ENCODE results near the gene MIS18A.
"Not testable (repeated sequence)": the region's sequence is repeated elsewhere in the genome, so short reads cannot be mapped to it uniquely, and the experiment has no call there.

MIS18A gene

GRCh38 chr21:32278518-32279376 is at the start of gene MIS18A:
TSS of gene MIS18A (minus strand) at chr21:32279049. CDS start at chr21:32279014, 35 bp downstream.
- peak; percentile 98 for DNase-seq (ENCODE audit: low spot score)

DNA sequence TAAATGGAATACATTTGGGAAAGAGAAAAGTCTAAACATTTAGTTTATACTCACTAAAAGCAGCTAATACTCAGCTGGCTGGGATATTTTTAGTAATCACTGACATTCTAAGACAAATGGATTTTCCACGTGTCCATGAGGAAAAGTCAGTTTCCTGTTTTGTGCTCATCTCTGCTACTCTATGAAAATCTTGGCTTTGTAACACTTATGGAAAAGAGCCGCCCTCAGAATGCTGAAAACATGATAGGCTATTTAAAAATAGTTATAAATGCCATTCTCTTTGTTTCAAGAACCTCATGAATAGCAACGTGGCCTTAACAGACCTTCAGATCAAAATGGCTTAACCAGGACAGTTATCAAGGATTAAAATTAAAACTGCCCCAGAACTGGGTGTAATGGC is 49.7 kb upstream of the MIS18A start:
- no peak for DNase-seq (ENCODE audit: low spot score)

GRCh38 chr21:32325706-32326105 is 46.9 kb upstream of the MIS18A start:
- DNase-seq (ENCODE audit: low spot score) = no peak

DNA sequence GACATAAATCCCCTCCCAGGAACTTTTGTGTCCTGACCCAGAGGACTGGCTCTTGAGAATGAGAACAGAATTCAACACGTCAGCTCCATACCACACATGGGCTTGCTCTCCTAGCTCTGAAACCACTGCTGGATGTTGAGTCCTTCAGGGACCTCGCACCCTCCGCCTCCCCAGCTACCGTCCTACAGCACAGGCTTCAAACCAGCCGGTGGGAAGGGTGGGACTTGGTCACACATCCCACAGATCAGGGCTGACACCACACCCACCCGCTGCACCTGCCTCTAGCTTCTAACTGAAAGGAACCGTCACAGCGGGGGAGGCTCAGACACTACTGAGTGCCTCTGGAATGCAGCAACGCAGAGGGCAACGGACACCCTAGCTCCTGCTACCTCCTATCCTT is 43.8 kb upstream of the MIS18A start:
- DNase-seq (ENCODE audit: low spot score) = no peak

DNA sequence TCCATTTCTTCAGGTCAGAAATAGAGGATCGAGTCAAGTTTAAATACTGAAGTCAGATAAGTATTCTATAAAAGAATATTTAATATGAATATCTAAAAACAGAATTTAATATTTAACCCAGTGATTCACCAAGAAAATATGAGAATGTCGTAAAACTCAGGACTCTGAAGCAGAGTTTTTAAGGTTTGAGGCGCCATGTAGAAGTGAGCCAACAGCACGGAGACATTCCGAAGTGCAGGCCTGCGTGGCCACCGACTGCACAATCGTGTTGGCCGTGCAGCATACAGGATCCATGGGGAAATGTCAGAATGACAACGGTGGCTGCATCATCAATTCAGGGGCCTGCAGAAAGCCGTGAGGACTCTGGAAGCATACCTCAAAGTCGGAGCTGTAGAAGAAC is 43.3 kb upstream of the MIS18A start:
- no peak for DNase-seq (ENCODE audit: low spot score)

DNA sequence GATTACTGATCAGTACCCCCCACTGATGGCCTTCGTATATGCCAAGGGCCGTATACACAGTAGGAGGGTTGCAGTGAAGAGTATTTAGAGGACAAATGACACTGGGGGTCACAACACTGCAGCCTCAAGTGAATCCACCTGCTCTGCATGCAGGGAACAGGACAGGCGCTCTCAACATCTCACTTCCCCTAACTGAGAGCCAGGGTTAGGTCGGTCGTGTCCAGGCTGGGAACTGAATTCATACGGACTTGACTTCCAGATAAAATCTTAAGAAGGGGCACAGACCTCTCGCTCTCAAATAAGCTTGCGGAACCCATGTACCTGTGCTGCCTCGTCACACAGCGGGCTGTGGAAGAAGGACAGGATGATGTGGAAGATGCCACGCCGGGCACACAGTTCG is 42.6 kb upstream of the MIS18A start:
- no peak for DNase-seq (ENCODE audit: low spot score)

- DNase-seq (ENCODE audit: low spot score) = no peak
These were observed 41.9 kb upstream of the MIS18A start for GRCh38 chr21:32320726-32321125.

- DNase-seq (ENCODE audit: low spot score) = no peak
These were observed 41.2 kb upstream of the MIS18A start for GRCh38 chr21:32320059-32320458.

DNA sequence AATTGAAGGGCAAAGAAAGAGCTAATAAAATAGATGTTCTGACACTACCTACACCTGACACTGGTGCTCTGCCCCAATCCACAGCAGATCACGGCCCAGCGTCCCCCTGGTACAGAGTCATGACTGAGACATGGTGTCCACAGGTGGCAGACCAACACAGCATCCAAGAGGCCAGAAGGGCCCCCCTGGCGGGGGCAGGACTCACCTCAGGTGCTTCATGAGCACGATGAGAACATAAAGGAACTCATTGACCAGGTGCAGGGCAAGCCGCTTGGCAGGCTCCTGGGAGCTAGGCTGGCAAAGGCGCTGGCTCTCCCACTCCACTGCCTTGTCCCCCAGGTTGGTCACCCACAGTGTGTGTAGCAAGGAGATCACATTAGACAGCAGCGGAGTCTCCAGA is 40.2 kb upstream of the MIS18A start:
- DNase-seq (ENCODE audit: low spot score) = no peak

GRCh38 chr21:32317726-32318125 is 38.9 kb upstream of the MIS18A start:
- no peak for DNase-seq (ENCODE audit: low spot score)

DNA sequence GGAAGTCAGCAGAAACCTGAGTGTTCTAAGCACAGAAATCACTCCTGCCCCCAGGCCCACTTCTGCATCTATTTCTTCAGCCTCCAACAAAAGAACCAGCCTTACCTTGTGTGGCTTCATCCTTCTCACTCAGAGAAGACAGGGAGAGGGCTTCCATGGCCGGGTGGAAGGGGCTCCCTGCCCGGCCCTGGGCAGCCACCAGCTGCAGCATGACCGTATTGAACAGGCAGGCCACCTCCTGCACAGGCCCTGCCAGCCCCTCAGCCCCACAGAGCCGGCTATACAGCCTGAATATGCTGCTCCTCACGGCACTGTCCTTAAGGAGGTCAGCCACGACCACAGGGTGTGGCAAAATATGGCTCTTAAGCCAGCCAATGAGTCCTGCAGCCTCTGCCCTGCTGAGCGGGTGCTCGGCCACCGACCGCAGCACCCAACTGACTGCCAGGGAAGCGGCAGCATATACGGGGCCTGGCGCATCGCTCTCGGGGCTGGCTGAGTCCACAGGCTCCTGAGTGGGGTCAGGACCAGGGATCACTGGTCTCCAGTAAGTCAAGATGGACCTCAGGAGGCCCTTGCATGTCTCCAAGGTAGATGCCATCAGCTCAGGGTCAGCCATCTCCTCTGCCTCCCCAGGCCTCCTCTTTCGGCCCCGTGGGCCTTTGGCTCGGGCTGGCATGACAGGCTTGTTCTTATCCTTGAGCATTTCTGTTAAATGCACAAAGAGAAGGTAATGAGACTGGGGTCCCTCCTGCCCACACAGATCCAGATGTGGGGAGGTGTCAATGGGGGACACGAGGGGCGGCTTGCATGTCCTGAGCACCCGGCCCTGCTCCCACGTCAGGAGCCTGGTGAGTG is 37.7 kb upstream of the MIS18A start:
- DNase-seq (ENCODE audit: low spot score) = no peak

GRCh38 chr21:32315511-32316281 is 36.8 kb upstream of the MIS18A start:
- no peak for DNase-seq (ENCODE audit: low spot score)

DNA sequence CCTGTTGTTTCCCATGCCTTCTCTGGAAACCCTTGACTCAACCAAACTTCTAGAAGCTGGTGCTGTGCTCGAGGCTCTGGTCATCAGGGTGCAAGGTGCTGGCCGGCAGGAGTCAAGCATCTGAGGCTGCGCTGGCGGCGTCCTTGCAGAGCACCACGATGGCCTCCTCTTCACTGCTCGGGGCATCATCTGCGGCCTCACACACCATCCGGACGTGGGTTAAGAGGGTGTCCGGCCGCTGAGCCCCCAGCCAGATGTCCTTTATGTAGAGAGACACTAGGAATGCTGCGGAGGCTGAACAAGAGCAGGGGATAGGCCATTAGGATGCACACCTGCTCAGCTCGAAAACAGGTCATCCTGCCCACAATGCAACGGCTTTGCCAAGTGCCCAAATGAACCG is 36.0 kb upstream of the MIS18A start:
- DNase-seq (ENCODE audit: low spot score) = no peak

GRCh38 chr21:32312976-32313375 is 34.1 kb upstream of the MIS18A start:
- no peak for DNase-seq (ENCODE audit: low spot score)

DNA sequence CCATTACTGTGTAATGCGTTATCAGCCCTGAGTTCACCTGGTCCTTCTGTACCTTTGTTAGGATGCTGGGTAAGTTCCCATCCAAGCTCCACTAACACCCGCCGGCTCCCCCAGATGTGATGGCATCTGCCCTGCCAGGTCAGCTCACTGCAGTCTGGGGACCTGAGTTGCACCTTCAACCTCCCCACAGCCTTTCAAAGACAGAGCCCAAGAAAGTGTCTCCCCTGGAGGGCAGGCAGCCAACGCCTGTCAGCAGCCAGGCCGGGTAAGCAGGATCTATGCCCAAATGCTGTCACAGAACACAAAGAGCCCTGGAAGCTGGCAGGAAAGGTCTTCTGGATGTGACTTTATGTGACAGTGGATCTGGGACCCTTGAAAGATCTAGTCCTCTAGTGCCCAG is 33.5 kb upstream of the MIS18A start:
- no peak for DNase-seq (ENCODE audit: low spot score)

DNA sequence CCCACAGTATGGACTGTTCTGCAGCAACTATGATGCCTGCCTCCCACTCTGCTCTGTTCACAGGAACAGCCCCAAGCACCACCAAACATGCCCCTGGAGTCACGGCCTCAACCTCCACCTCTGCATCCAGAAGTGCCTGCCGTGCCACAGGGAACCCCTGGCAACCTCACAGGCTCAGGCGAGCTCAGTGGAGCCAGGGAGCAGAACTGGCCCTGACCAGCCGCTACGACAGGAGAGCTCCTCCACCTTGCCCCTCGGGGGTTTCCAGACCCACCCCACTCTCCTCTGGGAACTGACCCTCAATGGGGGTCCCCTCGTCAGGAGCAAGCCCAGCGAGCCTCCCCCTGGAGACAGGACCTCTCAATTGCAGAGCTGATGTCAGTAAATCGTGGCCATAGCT is 32.8 kb upstream of the MIS18A start:
- DNase-seq (ENCODE audit: low spot score) = no peak

- DNase-seq (ENCODE audit: low spot score) = not testable (repeated sequence)
These were observed 32.1 kb upstream of the MIS18A start for GRCh38 chr21:32310976-32311375.

DNA sequence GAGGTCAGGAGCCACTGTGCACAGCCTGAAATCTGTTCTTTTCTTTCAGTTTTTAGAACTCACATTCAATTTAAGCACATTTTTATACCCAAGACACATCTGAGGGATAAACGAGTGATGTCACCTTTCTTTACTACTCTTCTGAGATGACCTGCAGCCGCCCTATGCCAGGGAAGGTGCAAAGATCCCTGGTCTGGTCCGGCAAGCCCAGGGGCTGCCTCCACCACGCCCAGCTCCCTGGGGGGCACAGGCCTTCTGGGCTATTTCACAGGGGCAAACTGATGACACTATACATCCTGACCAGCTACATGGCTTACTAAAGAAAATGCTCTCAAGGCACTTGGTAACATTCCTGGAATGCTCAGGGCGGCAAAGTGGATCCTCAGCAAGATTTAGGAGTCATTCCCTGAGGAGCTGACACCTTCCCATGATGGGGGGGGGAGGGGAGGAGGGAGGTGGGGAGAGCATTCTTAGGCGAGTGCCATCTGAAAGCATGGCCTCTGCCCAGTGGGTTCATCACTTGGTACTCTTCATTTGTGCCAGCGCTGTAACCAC is 31.1 kb upstream of the MIS18A start:
- DNase-seq (ENCODE audit: low spot score) = no peak

DNA sequence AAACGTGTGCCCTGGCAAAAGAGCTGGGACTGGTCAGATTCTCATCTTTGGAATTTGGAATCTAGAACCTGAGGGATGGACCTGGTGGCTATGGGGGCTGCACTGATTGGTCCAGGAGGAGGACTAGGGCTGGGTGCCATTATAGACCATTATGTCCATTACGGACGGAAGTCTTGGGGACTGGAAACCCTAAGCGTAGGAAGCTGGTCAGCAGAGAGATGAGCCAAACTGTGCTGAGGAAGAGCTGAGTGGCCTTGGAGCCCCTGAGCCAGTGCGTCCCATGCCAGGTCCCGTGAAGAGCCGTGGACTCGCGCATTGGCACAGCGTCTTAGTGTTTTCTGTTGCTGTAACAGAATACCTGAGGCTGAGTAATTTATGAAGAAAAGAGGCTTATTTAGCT is 29.8 kb upstream of the MIS18A start:
- no peak for DNase-seq (ENCODE audit: low spot score)

DNA sequence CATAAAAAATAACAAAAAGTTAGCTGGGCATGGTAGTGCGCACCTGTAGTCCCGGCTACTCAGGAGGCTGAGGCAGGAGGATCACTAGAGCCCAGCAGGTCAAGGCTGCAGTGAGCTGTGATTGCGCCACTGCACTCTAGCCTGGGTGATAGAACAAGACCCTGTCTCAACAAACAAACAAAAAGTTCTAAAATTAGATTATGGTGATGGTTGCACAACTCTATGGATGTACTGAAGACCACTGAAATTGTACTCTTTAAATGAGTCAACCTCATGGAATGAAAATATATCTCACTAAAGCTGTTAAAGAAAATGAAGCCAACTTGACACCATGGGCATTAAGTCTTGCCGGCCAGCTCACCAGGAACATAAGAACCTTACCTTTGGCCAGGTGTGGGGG is 28.9 kb upstream of the MIS18A start:
- DNase-seq (ENCODE audit: low spot score) = no peak

DNA sequence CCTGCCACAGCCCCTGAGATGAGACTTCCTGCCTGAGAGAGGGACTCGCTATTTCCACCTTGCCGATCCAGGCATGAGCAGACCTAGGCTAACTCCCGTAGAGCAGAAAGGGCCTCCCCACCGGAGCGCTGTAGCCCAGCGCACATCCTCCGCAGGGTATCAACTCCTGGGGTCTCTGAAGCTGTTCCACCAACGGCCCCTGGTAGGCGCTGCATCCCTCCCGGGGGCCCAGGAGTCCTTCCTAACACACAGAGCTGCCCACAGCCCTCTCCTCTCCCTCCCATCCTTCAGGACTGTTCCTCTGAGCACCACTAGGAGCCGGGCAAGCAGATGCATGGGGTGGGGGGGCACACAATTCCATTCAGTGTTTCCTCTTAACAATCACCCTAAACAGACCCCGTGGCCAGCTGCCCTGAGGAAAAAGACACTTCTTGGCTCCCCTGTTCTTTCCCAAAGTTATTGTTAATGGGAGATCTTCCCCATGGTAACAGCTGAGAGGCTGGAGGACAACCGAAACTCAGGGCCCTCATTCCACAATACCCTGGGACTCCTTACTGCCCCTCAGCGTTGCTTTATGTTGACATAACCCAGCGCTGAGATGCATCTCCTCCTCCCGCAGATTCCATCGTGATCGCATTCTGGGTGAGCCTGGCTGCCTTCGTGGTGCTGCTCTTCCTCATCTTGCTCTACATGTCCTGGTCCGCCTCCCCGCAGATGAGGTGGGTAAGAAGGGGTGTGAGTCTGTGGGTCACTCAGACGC is 27.4 kb upstream of the MIS18A start:
- DNase-seq (ENCODE audit: low spot score) = no peak

All from hematopoietic multipotent progenitor cell treated with erythropoietin and hydrocortisone succinate and interleukin-3 and kit ligand, for 15 days (in vitro differentiated cells).